SK-N-SH treated with all-trans-retinoic acid at 6 μM for 48 hours (cell line): ENCODE results near the gene DNLZ.

Experiments used
- CREB5 ChIP-seq: fragments of 250-450 bp; sonication (Bioruptor Pico); IDR thresholded peaks from 2 replicates; pipeline ENCODE4 v1.5.1; 2020; ENCODE audit warnings: low read depth, mild to moderate bottlenecking, moderate library complexity
- ESRRG ChIP-seq: fragments of 250-450 bp; sonication (Bioruptor Pico); IDR thresholded peaks from 2 replicates; pipeline ENCODE4 v1.6.1; 2021; ENCODE audit warnings: mild to moderate bottlenecking
- PATZ1 ChIP-seq: fragments of 250-450 bp; sonication (Bioruptor Pico); IDR thresholded peaks from 2 replicates; pipeline ENCODE4 v1.8.0; 2020; ENCODE audit warnings: mild to moderate bottlenecking, moderate library complexity, borderline replicate concordance
- POU6F1 ChIP-seq: fragments of 250-450 bp; sonication (Bioruptor Pico); IDR thresholded peaks from 2 replicates; pipeline ENCODE4 v1.8.0; 2021; ENCODE audit warnings: low read depth, mild to moderate bottlenecking, moderate library complexity, borderline replicate concordance
- RARB ChIP-seq: fragments of 250-450 bp; sonication (Bioruptor Pico); IDR thresholded peaks from 2 replicates; pipeline ENCODE4 v1.8.0; 2021; ENCODE audit warnings: mild to moderate bottlenecking, moderate library complexity
- TCF4 ChIP-seq: fragments of 250-450 bp; sonication (Bioruptor Pico); IDR thresholded peaks from 2 replicates; pipeline ENCODE4 v1.8.0; 2021; ENCODE audit warnings: mild to moderate bottlenecking, moderate library complexity, borderline replicate concordance
- TOX ChIP-seq: fragments of 250-450 bp; sonication (Bioruptor Pico); IDR thresholded peaks from 2 replicates; pipeline ENCODE4 v1.8.0; 2021; ENCODE audit warnings: mild to moderate bottlenecking, moderate library complexity, borderline replicate concordance
- TSHZ2 ChIP-seq: fragments of 250-450 bp; sonication (Bioruptor Pico); IDR thresholded peaks from 2 replicates; pipeline ENCODE4 v1.5.0; 2020; ENCODE audit warnings: mild to moderate bottlenecking, moderate library complexity
- ZFP3 ChIP-seq: fragments of 250-450 bp; sonication (Bioruptor Pico); IDR thresholded peaks from 2 replicates; pipeline ENCODE4 v1.5.0; 2020; ENCODE audit warnings: mild to moderate bottlenecking, moderate library complexity
- ZFP30 ChIP-seq: fragments of 450-650 bp; formaldehyde crosslinking; IDR thresholded peaks from 2 replicates; pipeline ENCODE4 v1.5.0; 2022; ENCODE audit warnings: mild to moderate bottlenecking, moderate library complexity
- ZNF565 ChIP-seq: fragments of 450-650 bp; formaldehyde crosslinking; conservative IDR thresholded peaks from 2 replicates; pipeline ENCODE4 v1.5.0; 2020; ENCODE audit warnings: low read depth, mild to moderate bottlenecking, moderate library complexity
- ZNF70 ChIP-seq: fragments of 450-650 bp; formaldehyde crosslinking; IDR thresholded peaks from 2 replicates; pipeline ENCODE4 v1.5.0; 2020; ENCODE audit warnings: mild to moderate bottlenecking, moderate library complexity

- TF ChIP-seq PATZ1 (CRISPR knock-in tag) (no peak), TSHZ2 (CRISPR knock-in tag) (no peak), ZFP30 (no peak), ZFP3 (CRISPR knock-in tag) (no peak), ZNF565 (no peak), RARB (no peak), CREB5 (no peak), POU6F1 (CRISPR knock-in tag) (no peak), TCF4 (CRISPR knock-in tag) (no peak), ZNF70 (CRISPR knock-in tag) (no peak), TOX (CRISPR knock-in tag) (no peak), ESRRG (CRISPR knock-in tag) (no peak)
Observed at GRCh38 chr9:136324501-136325300, 38.8 kb downstream of the DNLZ start.
